Brain pericyte (primary cell): ENCODE measurements around the gene FKBP6.
"Not testable (repeated sequence)": the region's sequence is repeated elsewhere in the genome, so short reads cannot be mapped to it uniquely, and the experiment has no call there.

Experiments
- DNase-seq: peaks from one replicate; pipeline ENCODE4 v3.0.0-alpha.2; 2012; ENCODE audit warnings: low read depth, low spot score

The FKBP6 gene, protein sequence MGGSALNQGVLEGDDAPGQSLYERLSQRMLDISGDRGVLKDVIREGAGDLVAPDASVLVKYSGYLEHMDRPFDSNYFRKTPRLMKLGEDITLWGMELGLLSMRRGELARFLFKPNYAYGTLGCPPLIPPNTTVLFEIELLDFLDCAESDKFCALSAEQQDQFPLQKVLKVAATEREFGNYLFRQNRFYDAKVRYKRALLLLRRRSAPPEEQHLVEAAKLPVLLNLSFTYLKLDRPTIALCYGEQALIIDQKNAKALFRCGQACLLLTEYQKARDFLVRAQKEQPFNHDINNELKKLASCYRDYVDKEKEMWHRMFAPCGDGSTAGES

DNA sequence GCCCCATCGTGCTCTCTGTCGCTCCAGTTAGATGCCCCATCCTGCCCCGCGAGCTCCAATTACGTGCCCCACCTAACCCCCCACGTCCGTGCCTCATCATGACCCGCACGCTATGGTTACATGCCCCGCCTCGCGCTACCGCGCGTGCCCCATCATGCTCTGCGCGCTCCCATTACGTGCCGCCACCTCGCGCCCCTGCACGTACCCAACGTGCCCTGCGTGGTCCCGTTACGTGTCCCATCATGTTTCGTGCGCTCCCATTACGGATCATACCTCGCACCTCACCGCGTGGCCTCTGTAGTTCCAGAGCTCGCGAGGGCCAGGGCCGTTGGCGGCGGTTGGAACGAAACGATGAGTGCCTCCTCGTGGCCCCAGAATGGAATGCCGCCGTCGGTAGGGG is at the start of gene FKBP6, which contains the start of gene TRIM50:
FKBP6 (plus strand) TSS at position 240 of the 400 bp plus-strand sequence. CDS start 268 bp downstream, outside the sequence.
TRIM50 (minus strand) TSS at position 161 of the 400 bp plus-strand sequence. CDS start 3,295 bp downstream, outside the sequence.
- not testable (repeated sequence) for DNase-seq

DNA sequence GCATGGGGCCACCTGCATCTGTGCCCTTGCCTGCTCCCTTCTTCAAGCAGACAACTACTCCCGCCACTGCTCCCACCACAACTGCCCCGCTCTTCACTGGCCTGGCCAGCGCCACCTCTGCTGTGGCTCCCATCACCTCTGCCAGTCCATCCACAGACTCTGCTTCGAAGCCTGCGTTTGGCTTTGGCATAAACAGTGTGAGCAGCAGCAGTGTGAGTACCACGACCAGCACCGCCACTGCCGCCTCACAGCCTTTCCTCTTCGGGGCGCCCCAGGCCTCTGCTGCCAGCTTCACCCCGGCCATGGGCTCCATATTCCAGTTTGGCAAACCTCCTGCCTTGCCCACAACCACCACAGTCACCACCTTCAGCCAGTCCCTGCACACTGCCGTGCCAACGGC is 30.7 kb upstream of the FKBP6 start:
- not testable (repeated sequence) for DNase-seq

DNA sequence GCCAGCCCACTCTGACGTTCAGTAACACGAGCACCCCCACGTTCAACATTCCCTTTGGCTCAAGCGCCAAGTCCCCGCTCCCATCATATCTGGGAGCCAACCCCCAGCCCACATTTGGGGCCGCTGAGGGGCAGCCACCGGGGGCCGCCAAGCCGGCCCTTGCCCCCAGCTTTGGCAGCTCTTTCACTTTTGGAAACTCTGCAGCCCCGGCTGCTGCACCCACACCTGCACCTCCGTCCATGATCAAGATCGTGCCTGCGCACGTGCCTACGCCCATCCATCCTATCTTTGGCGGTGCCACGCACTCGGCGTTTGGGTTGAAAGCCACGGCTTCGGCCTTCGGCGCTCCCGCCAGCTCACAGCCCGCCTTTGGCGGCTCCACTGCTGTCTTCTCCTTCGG is 30.3 kb upstream of the FKBP6 start:
- DNase-seq: not testable (repeated sequence)

DNA sequence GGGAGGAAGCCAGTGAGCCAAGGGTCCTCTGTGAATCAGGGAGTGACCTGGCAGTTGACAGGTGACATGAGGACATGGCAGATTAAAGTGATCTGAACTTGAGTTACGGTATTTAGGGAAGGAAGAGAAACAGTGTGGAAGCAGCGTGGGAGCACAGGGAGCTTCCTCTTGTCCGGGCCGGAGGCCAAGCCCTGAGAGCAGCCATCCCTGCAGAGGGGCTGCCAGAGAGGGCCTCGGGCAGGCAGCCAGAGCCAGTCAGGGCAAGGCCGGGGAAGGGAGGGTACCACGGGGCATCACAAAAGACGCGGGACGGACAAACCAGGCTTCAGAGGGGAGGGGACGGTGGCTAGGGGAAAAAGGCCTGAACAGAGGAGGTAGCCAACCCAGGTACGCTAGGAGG is 28.1 kb upstream of the FKBP6 start:
- not testable (repeated sequence) for DNase-seq

DNA sequence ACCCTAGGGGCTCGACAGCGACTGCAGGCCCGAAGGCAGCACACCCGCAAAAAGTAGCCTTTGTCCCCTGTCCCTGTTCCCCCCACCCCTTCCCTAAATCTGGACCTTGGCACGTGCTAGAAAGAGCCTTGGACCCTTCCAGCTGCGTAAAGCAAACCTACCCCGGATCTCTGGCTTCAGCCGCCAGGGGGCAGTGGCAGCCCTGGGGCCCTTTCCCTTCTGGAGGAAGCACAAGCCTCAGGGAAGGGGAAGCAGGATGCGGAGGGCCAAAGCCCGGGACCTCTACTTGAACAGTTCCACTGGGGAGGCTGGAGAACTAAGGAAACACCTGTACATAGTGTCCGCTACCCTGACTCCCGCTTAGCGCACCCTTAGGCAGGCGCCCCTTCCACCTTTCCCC is 26.9 kb upstream of the FKBP6 start:
- DNase-seq: not testable (repeated sequence)

DNA sequence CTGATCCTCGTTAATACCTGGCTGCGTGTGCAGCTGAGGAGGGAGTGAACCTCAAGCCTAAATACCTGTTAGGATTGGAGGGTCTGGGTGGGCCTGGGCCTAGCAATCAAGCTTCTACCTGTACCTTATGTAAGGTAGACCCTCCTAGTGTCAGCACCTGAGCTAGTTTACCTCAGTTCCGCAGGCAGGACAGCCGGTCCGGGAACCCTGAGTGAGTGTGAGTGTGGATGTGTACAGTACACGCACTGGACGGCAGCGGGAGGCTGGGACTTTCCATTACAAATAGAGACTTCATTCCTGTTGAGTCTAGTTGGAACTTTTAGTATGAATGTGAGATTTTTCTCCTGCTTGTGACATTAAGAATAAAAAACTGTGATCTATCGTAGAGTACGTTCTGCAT is 25.1 kb upstream of the FKBP6 start:
- not testable (repeated sequence) for DNase-seq

DNA sequence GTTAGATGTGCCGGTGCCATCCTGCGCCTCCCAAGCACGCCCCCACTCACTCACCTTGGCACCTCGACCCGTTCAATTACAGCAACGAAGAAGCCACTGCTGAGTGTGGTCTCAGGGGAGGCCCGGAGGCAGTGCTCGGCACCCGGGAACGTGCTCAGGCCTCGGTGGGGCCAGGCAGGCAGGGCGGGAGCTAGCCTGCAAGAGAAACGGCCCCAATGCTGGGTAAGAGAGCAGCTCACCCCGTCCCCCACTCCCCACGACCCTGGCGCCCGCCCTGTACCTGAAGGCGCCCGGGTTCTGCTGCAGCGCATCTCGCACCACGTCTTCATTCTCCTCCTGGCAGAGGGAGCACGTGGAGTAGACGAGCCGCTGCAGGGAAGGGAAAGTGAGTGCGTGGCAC is 24.4 kb upstream of the FKBP6 start:
- DNase-seq: no peak

DNA sequence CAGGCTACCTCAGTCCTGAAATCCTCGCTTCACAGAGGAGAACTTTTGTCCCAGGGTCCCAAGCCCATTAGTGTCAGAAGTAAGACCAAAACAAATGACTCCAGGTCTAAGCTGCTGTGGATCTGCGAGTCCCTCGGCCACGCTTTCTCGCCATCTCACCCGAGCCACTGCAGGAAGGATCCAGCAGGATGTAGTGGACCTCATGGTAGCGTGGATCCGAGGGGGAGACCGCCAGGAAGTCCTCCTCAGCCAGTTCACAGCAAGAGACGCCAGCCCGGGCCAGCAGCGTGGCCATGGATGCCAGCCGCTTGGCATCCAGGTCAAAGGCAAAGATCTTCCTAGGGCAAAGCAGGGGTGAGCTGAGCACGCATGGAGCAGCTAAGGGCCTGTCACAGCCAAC is 23.9 kb upstream of the FKBP6 start:
- DNase-seq: no peak

DNA sequence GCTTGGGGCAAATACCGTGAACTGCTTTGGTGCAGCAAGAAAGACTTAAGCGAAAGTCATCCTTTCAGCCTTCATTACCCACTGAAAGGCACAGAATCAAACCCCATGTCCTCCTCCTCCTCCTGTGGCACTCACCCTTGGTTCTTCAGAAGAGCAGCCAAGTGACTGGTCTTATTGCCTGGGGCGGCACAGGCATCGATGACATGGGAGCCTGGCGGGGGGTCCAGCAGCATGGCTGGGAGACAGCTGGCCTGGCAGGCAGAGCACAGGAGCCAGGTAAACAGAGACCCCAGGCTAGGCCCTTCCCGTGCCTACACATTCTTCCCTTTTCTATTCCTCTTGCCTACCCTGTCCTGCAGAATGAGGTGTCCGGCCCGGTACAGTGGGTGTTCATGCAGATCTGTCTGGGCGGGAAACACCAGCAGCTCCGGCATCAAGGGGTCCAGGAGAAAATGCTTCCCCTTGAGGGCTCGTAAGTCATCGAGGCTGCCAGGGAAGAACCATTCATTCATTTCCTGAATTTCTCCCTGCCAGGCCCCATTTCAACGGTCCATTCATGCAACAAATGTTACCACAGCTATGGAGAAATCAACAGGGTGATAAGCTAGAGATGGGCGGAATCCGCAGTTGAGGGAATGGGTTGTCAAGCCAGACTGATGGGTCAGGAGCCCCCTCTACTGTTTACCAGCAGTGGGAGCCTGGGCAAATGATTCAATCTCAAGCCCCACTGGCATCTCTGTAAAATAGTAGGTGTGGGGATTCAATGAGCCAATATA is 23.2 kb upstream of the FKBP6 start:
- not testable (repeated sequence) for DNase-seq

DNA sequence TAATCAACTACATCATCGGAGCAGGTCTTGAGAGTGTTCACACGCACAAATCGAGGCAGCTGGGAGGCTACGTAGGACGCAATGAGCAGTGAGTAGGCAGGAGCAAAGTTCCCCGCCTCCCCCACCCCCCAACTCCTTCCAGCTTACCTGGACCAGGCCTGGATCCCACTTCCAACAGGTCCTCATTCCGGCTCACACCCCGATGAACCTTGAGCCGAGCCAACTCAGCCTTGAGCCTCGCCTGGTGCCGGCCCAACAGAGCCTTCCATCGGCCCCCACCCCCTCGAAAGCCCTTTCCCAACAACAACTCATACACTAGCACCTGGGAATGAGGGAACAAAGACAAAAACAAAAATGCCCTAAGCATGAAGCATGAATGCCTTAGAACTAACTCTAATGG is 20.5 kb upstream of the FKBP6 start:
- no peak for DNase-seq

DNA sequence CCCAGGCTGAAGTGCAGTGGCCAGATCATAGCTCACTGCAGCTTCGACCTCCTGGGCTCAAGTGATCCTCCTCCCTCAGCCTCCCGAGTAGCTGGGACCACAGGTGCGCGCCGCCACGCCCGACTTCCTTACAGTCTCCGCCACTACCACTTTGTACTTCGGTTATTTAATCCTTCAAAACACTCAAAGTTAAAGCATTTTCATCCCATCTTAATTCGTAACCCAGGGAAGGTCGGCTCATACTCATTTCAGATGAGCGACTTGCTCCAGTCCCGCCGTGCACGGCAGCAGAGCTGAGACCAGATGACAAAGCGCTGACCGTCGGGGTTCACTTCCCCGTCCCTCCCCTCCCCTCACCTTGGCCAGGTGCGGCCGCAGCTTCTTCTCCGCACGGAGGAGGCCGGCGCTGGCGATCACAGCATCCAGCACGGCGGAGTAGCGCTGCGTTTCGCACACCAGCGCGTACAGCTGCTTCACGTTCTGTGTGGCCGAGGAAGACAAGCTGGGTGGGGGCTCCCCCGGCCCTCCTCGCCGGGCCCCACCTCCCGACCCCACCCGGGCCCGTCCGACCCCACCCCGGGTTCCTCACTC is 19.8 kb upstream of the FKBP6 start:
- DNase-seq: no peak

DNA sequence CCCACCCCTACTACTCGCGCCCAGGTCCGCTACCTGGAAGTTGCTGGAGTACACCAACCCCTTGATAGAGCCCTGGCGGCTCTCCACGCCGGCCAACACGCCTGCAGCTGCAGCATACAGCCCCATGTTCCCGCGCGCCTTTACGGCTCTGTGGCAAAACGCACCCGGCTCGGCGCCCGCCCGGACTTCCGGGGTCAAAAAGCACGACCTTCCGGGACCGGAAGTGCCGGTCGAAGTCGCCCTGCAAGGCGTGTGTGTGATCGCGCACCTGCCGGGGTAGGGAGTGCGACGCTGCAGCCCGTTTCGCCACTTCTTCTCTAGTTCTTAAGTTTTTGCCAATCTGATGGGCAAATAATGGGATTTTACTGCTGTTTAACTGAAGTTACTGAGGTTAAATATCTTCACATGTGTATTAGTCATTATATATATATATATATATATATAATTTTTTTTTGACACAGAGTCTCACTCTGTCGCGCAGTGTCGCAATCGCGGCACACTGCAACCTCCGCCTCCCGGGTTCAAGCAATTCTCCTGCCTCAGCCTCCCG is 19.2 kb upstream of the FKBP6 start, which contains the start of gene NSUN5:
NSUN5 (minus strand) TSS at position 162 of the 550 bp plus-strand sequence; CDS start at position 126, 36 bp downstream.
- DNase-seq: no peak

DNA sequence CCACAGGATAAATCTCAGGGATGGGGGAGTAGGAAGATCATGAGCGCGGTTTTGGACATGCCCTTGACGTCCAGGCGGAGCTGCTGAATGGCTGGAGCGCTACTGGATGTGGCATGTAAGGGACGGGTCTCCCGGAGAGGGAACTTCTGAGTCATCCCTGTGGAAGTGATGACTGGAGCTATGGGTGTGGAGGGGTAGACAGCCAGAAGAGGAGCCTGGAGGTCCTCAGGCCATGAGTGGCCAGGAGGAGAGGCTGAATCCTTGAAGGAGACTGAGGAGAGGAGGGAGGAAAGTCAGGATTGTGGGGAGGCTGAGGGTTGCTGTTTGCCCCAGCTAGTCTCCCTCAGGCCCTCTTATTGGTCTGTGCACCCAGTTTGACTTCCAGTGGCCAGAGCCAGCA is 16.5 kb upstream of the FKBP6 start:
- not testable (repeated sequence) for DNase-seq

DNA sequence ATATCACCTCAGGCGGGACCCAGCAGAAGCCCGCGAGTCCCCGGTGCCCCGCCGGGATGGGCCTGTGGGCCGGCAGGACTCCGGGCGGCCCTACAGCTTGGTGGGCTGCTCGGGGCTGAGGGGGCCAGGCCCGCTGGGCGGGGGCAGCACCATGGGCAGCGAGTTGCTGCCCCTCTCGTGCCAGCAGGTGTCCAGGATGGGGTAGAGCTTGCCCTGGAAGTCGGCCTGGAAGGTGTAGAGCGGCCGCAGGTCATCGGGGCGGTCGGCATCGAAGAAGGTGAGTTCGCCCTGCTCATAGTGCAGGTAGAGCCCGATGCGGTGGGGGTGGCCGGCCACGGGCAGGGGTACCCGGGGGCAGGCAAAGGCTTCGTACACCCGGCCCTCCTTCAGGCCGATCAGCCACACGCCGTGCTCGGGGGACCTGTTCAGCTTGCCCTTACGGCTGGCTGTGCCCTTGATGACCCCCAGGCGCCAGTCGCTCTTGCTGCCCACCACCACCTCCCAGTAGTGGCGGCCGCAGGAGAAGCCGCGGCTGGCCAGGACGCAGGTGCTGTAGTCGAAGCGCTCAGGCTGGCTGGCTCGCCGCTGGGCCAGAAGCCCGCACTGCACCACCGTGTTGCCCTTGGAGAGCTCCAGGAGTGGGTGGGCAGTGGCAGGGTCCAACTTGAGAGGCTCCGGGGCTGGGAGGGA is 15.0 kb upstream of the FKBP6 start:
- no peak for DNase-seq

DNA sequence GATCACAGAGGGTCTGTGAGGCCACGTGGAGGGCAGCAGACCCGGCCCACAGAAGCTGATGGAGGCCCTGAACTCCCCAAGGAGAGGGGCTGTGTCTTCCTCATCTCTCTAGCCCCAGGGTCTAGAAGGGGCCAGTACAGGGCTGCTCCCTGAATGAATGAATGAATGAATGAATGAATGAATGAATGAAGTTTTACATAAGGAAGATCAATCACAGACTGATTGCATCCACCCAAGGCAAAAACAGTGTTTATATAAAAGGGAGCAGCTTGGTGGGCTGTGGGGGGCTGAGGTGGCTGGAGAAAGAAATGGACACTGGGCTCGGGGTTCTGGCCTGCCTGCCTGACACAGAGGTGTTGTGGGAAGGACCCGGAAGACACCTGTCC is 14.4 kb upstream of the FKBP6 start:
- DNase-seq: no peak

DNA sequence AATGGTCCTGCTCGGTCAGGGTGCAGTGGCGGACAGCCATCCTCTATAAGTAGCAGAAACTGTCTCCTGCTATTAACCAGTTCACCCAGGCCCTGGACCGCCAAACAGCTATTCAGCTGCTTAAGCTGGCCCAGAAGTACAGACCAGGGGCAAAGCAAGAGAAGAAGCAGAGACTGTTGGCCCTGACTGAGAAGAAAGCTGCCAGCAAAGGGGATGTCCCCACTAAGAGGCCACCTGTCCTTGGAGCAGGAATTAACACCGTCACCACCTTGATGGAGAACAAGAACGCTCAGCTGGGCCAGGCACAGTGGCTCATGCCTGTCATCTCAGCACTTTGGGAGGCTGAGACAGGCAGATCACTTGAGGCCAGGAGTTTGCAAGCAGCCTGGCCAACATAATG is 13.7 kb upstream of the FKBP6 start:
- DNase-seq: no peak

DNA sequence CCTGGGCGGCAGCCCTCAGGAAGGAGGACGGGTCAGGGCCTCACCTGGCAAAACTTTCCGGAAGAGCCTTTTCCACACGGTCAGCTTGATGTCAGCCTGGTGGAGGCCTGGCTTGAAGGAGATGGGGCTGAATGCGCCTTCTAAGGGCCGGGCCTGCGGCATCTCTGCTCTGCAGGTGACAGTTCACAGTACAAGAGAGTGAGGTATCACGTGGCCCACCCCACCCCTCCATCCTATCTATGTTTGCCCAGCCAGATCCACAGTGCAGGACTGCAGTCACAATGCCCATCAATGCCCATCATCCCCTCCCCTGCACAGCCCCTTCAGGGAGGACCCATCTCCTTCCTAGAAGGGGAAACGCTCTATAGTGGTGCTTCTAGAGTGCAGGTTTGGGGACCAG is 11.4 kb upstream of the FKBP6 start:
- DNase-seq: no peak

DNA sequence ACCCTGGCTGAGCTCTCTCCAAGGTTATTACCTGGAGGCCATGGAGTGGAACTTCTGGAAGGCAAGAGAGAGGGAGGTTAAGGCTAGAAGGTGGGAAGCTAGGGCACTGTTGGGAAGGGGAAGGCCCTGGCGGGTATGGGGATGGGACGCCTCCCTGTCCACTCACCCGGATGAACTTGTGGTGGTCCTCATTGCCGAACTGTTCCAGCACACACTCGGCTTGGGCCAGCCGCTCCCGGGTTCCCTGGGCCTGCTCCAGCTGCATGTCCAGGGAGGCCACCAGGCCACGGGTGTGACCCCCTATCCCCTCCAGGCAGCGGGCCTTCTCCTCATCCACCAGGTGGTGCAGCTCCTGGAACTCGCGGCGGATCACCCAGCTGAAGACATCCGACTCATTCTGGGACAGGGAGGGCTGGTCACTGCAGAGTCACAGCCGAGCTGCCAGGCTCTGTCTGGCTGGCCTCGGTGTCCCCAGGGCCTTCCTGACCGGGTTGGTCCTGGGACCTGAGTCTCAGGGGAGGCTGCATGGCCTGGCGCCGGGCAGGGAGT is 9.2 kb upstream of the FKBP6 start:
- DNase-seq: not testable (repeated sequence)

DNA sequence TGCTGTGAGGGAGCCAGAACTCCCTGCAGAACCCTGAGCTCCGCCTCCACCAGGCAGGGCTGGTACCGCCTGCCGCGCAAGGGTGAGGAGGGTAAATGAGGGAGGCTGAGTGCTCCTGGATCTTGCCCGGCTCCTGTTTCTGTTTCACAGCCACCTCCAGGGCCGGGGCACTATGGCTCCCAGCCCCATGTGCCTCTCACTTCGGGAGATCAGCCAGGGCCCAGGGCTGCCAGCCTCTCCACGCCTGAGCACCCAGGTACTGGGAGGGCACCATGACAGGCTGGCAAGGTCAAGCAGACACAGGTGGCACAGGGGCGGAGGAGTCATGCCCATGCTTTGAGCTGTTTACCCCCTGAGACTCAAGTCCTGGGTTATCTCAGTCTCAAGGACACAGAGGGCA is 8.4 kb upstream of the FKBP6 start:
- not testable (repeated sequence) for DNase-seq

DNA sequence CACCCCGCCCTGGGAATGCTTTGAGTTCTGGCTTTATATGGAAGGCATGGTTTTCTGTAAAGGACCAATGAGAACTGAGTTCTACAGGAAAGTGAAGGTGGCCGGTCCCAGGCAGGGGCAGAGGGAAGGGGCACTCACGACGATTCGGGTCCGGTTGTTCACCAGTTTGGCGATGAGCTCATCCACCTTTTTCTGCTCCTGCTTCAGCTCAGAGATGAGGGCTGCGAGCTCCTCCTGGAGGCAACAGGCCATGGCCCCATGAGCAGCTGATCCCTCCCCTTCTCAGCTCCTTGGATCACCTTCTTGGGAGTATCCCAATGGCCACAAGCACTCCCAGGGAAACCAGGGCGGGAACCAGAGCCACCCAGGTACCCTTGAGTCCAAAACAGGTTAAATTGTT is 8.0 kb upstream of the FKBP6 start:
- DNase-seq: not testable (repeated sequence)

DNA sequence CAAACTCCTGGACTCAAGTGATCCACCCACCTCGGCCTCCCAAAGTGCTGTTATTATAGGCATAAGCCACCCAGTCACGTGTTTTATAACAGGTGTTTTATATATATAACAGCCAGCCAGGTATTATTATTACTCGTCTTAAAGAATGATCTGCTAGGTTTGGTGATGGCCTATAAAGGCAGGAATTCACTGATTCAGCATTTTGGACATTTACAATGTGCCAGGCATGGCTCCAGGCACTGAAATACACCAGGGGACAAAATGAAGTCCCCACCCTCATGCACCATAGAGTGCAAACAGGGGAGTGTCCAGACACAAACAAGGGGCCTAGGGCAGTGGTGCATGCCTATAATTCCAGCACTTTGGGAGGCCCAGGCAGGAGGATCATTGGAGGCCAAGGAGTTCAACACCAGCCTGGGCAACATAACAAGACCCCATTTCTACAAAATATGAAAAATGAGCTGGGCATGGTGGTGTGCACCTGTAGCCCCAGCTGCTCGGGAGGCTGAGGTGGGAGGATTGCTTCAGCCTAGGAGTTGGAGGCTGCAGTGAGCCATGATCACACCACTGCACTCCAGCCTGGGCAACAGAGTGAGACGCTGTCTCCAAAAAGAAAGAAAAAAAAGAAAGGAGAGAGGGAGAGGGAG is 4.4 kb upstream of the FKBP6 start:
- not testable (repeated sequence) for DNase-seq
